CD4-positive, alpha-beta memory T cell (primary cell): ENCODE results near the gene RCBTB2. TPM values are rescaled to one million over a fixed set of nuclear protein-coding genes. Genes with fewer than 3 reads are reported as not detected.

Experiments used
- polyA plus RNA-seq, 2 donors: library from polyadenylated mRNA; unstranded; fragments of 300-500 nt; fragmentation: Illumina TruSeq; gene quantifications; one replicate each; pipeline ENCODE4 v1.2.3, GENCODE V29; 2021
- total RNA-seq, 2 experiments: library from RNA; stranded (reverse); gene quantifications; one replicate each; pipeline ENCODE4 v1.2.3, GENCODE V29; 2021

Gene RCBTB2
- total and polyA plus RNA-seq, 4 experiments from 2014 or later: 23.9 to 46.5 (median 29.7) TPM

Other genes starting within 250 kb of the RCBTB2 start
- 10 to 100 TPM; 20.0 to 26.0 TPM for gene RB1, start 229.3 kb downstream of the RCBTB2 start, total RNA-seq
- 10 to 100 TPM; 14.9 to 20.2 TPM for gene RB1, start 229.3 kb downstream of the RCBTB2 start, polyA plus RNA-seq
- 10 to 100 TPM; 89.0 to 91.1 TPM for gene LPAR6, start 120.0 kb downstream of the RCBTB2 start, total RNA-seq
- 100 to 1,000 TPM in 1 of 2 donors, 10 to 100 TPM in 1; 69.1 to 134 TPM for gene LPAR6, start 120.0 kb downstream of the RCBTB2 start, polyA plus RNA-seq
- 1 to 10 TPM; 3.3 to 3.7 TPM for gene CYSLTR2, start 120.8 kb upstream of the RCBTB2 start, total RNA-seq
- gene CYSLTR2, start 120.8 kb upstream of the RCBTB2 start, polyA plus RNA-seq: 1 to 10 TPM in 1 of 2 donors, under 1 TPM in 1; 0.68 to 3.3 TPM